NCI-H82 treated with DMSO at 0.1 percent for 48 hours (cell line): ENCODE results near the gene NMS.

Source experiments
- DNase-seq: peaks from one replicate; lab custom pipeline; 2025; ENCODE audit not compliant: unreplicated experiment; lab: John Stamatoyannopoulos, UW

Gene NMS

GRCh38 chr2:100484390-100484789 is 14.1 kb downstream of the NMS start:
- no peak for DNase-seq

DNA sequence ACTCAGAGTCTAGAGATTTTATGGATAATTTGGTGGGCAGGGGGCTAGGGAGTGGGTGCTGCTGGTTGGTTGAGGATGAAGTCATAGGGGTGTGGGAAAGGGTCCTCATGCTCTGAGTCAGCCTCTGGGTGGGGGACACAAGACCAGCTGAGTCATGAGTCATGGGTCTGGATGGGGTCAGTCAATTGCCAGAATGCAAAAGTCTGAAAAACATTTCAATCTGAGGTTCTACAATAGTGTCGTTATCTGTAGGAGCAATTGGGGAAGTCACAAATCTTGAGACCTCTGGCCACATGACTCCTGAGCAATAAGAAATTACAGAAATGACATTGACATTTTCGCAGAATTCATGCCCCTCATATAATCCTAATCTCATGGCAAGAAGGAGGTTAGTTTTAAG is 15.1 kb downstream of the NMS start:
- DNase-seq = no peak

GRCh38 chr2:100494712-100495111 is 24.4 kb downstream of the NMS start:
- no peak for DNase-seq

GRCh38 chr2:100502782-100503181 is 32.5 kb downstream of the NMS start:
- no peak for DNase-seq

DNA sequence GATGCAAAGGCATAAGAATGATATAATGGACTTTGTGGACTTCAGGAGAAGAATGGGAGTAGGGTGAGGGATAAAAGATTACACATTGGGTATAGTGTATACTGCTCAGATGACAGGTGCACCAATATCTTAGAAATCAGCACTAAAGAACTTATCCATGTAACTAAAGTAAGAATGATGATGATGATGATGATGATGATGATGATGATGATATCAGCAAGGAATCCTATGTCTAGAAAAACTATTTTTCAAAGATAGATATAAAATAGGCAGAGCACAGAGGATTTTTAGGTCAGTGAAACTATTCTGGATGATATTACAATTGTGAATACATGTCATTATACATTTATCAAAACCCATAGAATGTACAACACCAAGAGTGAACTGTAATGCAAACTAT is 34.3 kb downstream of the NMS start:
- DNase-seq = no peak

- DNase-seq = no peak
These were observed 38.8 kb downstream of the NMS start for GRCh38 chr2:100509066-100509465.

GRCh38 chr2:100513650-100514049 is 43.4 kb downstream of the NMS start:
- DNase-seq = no peak

- DNase-seq = no peak
These were observed 47.3 kb downstream of the NMS start for GRCh38 chr2:100517556-100517955.

DNA sequence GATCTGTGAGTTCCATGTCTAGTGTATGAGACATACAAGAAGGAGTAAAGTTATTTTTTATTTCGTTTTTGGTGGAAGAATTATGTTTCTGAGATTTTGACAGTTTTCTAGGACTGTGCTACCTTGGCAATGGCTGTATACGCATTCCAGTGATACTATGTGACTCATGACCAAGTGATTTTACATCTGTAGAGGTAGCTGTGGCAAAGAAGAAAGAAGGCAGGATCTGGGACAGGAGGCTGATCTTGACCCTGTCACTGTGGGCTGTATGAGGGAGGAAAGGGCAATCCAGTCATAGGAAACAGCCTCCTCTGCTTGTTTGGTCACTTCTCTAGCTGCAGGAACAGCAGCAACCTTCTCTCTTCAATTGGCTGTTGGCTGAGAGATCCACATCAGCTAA is 48.5 kb downstream of the NMS start:
- no peak for DNase-seq

DNA sequence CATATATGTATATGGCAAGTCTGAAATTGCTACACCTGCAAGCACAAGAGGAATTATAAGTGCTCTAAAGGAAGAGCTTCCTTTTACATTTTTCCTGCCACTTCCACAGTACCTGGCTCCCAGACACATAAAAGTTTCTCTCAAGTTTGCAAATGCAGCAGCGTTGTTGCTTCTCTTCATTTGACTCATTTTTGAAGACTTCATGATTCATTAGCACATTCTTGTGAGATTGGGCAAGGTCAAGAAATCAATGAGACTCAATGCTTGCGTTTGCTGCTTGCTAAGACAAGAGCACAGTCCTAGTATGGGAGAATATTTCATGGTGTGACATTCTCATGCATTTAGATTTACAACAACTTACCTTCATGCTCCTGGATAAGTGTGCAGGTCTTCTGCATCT is 49.9 kb downstream of the NMS start:
- DNase-seq = no peak

- DNase-seq = no peak
These were observed 52.1 kb downstream of the NMS start for GRCh38 chr2:100522430-100522829.

GRCh38 chr2:100524331-100524730 is 54.0 kb downstream of the NMS start:
- no peak for DNase-seq

DNA sequence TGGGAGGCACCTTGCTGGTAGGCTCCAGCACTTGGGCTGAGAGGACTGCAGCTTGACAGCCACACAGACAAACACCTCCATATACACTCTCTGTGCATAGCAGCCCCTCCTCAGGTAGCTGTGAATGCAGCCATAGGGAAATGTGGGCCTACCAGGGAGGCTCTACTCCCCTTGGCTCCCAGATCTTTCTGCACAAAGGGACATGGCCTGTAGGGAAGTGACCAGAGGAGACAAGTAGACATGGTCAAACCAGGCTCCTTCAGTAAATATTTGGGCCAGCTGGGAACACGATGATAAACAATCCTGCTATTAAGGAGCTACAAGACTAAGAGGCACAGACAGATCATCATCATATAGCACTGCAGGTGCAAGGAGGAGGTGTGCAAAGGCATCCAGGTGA is 56.6 kb downstream of the NMS start:
- DNase-seq = no peak

- no peak for DNase-seq
These were observed 57.2 kb downstream of the NMS start for GRCh38 chr2:100527440-100528015.

- no peak for DNase-seq
These were observed 58.9 kb downstream of the NMS start for GRCh38 chr2:100529176-100529575.

GRCh38 chr2:100529900-100530299 is 59.6 kb downstream of the NMS start:
- DNase-seq = no peak
